Gastroesophageal sphincter (tissue), 4 donors: Measurements from ENCODE around the gene DNAJC2. TPM values are rescaled to one million over a fixed set of nuclear protein-coding genes. Genes with fewer than 3 reads are reported as not detected.
"Not testable (repeated sequence)": the region's sequence is repeated elsewhere in the genome, so short reads cannot be mapped to it uniquely, and the experiment has no call there.

Source experiments
- ATAC-seq: fragments of 150-250 bp; one replicate; pipeline ENCODE4 v1.9.1; 2016; ENCODE audit warnings: mild to moderate bottlenecking, moderate library complexity
- H3K27ac ChIP-seq, 4 donors: fragments of 200-600 bp; sonication (generic) in 3 of 4; 1 replicate in 3 of 4; 2 replicates in 1 of 4; pipeline ENCODE4 v1.5.1; 2016 to 2019
- H3K27me3 ChIP-seq: fragments of 200-600 bp; sonication (generic); one replicate; pipeline ENCODE4 v1.5.1; 2019
- H3K36me3 ChIP-seq, 2 donors: fragments of 200-600 bp; sonication (generic); one replicate each; pipeline ENCODE4 v1.5.1; 2019; ENCODE audit warnings: control low read depth in 1 of 2
- H3K4me1 ChIP-seq, 3 donors: fragments of 200-600 bp; sonication (generic); 1 replicate in 2 of 3; 2 replicates in 1 of 3; pipeline ENCODE4 v1.5.1; 2016 to 2019; ENCODE audit warnings: control low read depth in 2 of 3
- H3K4me3 ChIP-seq, 2 donors: fragments of 200-600 bp; sonication (generic); one replicate each; pipeline ENCODE4 v1.5.1; 2019; ENCODE audit warnings: mild to moderate bottlenecking in 1 of 2, moderate library complexity in 1 of 2
- H3K9me3 ChIP-seq, 3 donors: fragments of 200-600 bp; sonication (generic); one replicate each; pipeline ENCODE4 v1.5.1; 2017 to 2019; ENCODE audit warnings: control low read depth in 2 of 3
- WGBS, 2 donors: methylation state at CpG; one replicate each; pipeline ENCODE4 v1.1.5; 2018; ENCODE audit warnings: low coverage in 1 of 2; 5-methylcytosine and 5-hydroxymethylcytosine counted together
- small RNA-seq, 4 donors: library from RNA; depleted of rRNA; stranded (forward); fragments of <200 nt; gene quantifications; one replicate each; pipeline ENCODE3, GENCODE V24; 2016
- total RNA-seq, 4 donors: library from RNA; depleted of rRNA; stranded (reverse); fragments of >200 nt; gene quantifications; one replicate each; pipeline ENCODE4 v1.1.0, GENCODE V29; 2016

Gene DNAJC2
- total RNA-seq, 4 donors from 2014 or later = 8.4 to 15.6 (median 12.7) TPM

DNA sequence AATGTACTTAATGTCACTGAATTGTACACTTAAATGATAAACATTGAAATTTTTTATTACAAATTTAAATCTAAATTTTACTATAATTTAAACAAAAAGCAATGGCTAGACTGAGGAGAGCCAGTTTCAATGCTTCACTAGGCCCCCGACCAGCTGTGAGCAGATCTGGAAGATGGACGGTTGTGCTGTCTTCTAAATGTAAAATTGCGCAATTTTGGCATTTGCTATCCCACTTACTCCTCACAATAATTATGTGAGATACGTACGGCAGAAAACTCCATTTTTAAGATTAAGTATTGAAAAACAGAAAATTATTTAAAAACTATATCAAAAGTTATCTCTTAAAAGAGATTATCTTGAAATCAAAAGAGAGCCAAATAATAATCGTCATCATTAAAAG, 71.2 kb downstream of the DNAJC2 start:
- not testable (repeated sequence) for H3K36me3 ChIP-seq, ATAC-seq, H3K27ac ChIP-seq, H3K4me3 ChIP-seq, H3K27me3 ChIP-seq, H3K9me3 ChIP-seq, H3K4me1 ChIP-seq
- 90 to 91% methylated on average over 6 of the region's 6 CpGs for WGBS, 2 donors

DNA sequence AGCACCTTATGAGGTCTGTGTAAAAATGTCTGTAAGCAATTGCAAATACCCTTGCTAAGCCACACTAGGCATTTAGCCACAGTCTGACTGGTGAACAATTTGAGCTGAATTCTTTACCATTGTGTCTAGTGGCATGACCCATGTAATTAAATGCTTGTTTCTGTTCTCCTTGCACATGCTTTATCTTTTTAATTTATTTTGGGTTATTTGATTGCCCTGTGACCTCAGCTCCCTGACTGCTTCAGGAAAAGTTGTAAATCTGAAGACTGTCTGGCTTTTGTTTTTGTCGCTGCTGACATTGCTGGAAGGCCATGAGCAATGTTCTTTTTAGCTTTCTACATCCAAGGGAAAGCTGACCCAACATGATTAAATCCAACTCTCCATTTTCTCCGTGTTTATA, 78.3 kb downstream of the DNAJC2 start:
- H3K4me3 ChIP-seq, H3K9me3 ChIP-seq, H3K36me3 ChIP-seq, H3K27me3 ChIP-seq, ATAC-seq, H3K4me1 ChIP-seq, H3K27ac ChIP-seq: not testable (repeated sequence)
- 13 to 41% methylated on average over 1 to 2 of the region's 2 CpGs for WGBS, 2 donors

DNA sequence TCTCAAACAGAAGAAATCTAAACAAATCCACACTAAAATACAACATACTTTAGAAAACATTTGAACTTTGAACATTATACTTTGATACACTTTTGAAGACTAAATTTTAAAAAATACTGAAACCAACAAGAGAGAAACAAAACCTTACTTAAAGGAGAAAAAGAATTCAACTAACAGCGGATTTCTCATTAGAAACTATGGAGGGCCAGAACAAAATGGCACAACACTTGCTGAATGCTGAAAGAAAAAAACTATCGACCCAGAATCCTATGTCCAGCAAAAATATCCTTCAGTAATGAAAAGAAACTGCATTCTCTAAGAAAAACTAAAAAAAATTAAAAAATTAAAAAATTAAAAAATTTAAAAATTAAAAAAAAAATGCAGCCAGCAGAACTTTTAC, 80.5 kb downstream of the DNAJC2 start:
- not testable (repeated sequence) for ATAC-seq, H3K4me1 ChIP-seq
- WGBS, 2 donors = 84 to 97% methylated on average over 2 of the region's 2 CpGs

More for the DNA sequence above, 80.5 kb downstream of the DNAJC2 start:
- H3K27ac ChIP-seq, H3K27me3 ChIP-seq, H3K36me3 ChIP-seq, H3K9me3 ChIP-seq, H3K4me3 ChIP-seq: not testable (repeated sequence)

Small RNA genes within 50 kb of the gene (small RNA-seq; reads per million reads assigned to genes)
- gene RPS29P16 = 0 reads per million in 4 donors

Other genes starting within 250 kb of the DNAJC2 start
- 10 to 100 TPM in 1 of 4 donors, 1 to 10 TPM in 3; 7.1 to 19.1 (median 7.3) TPM for gene NAPEPLD, start 195.7 kb downstream of the DNAJC2 start, total RNA-seq
- 10 to 100 TPM; 37.3 to 70.9 (median 57.4) TPM for gene PMPCB, start 47.3 kb downstream of the DNAJC2 start, total RNA-seq
- gene PSMC2, start 2.9 kb upstream of the DNAJC2 start, total RNA-seq = 100 to 1,000 TPM; 119 to 137 (median 128) TPM
- under 1 TPM in 2 of 4 donors, not detected in 2; 0.13 to 0.16 TPM for gene SLC26A5, start 101.4 kb upstream of the DNAJC2 start, total RNA-seq